ENCODE measurements around the gene COBL. TPM values are rescaled to one million over a fixed set of nuclear protein-coding genes. Genes with fewer than 3 reads are reported as not detected.

The COBL gene
- polyA plus RNA-seq, 1 donor = 145 TPM

GRCh38 chr7:51186531-51186930 lies 130.1 kb downstream of the COBL start:
- DNase-seq = no peak

- peak; percentile 20 for DNase-seq
Observed at GRCh38 chr7:51182636-51183166, 133.9 kb downstream of the COBL start.

GRCh38 chr7:51180092-51180491 lies 136.5 kb downstream of the COBL start:
- DNase-seq = no peak

DNA sequence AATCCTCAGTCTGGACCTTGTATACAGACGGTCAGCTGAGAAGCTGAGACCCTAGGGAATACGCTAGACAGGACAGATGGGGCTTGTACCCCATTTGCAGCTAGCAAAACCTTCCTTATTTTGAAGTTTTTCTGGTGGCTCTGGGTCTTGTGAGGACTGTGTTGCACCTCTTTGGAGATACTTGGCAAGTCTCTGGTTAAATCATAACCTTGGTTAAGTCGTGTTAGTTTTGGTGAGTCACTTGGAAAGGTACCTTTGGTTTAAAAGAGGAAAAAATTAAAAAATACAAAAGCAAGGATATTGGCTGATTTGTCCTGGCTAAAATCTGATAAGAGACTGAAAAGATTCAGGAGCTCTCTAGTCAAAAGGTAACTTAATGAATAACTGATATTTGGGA lies 140.6 kb downstream of the COBL start:
- no peak for DNase-seq

GRCh38 chr7:51175316-51175991 lies 141.2 kb downstream of the COBL start:
- no peak for DNase-seq

DNA sequence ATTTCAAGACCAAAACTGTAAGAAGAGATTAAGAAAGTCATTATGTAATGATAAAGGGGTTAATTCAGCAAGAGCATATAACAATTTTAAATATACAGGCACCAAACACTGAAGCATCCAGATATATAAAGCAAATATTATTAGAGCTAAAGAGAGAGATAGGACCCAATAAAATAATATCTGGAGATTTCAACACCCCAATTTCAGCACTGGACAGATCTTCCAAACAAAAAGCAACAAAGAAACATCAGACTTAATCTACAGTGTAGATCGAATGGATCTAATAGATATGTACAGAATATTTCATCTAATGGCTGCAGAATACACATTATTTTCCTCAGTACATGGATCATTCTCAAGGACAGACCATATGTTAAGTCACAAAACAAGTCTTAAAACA lies 151.3 kb downstream of the COBL start:
- DNase-seq = no peak

- peak; percentile 71 for DNase-seq
Observed at GRCh38 chr7:51162724-51163329, 153.8 kb downstream of the COBL start.

DNA sequence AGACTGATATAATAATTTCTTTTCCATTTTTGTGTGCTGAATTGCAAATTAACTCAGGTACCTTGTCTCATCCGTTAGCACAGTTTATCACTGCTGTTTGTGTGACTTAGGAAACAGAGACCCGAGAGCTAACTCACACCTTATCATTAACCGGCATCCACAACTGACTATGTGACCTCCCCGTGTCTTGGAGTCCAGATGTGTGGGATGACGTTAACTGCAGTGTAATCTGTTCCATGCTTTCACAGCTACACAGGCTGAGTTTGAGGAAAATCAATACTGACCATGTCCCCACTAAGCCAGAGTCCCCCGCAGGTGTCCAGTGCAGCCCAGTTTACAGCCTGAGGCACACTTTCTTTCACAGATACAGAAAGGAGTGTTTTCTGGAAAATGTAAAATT lies 154.7 kb downstream of the COBL start:
- no peak for DNase-seq

- peak; percentile 89 for DNase-seq
Observed at GRCh38 chr7:51160990-51161615, 155.5 kb downstream of the COBL start.

- DNase-seq = no peak
Observed at GRCh38 chr7:51160411-51160810, 156.2 kb downstream of the COBL start.

- DNase-seq = no peak
Observed at GRCh38 chr7:51158742-51159445, 157.7 kb downstream of the COBL start.

DNA sequence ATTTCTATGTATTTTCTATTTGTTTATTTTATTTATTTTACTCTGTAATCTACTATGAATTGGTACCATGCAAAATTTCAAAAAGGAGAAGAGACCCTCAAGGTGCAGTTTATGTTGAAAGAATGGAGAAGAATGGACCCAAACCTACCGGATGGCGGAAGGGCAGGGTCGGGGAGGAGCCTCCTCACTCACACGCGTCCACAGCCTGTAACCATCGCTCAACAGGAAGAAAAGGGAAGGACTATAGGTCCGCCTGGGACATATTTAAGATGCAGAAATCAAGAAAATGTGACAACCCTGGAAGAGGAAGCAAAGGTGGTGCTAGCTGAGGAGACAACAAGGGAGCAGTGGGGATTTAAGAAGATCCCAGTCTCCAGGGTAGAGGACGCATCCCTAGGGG lies 158.4 kb downstream of the COBL start:
- DNase-seq = no peak

- no peak for DNase-seq
Observed at GRCh38 chr7:51154201-51154600, 162.4 kb downstream of the COBL start.

DNA sequence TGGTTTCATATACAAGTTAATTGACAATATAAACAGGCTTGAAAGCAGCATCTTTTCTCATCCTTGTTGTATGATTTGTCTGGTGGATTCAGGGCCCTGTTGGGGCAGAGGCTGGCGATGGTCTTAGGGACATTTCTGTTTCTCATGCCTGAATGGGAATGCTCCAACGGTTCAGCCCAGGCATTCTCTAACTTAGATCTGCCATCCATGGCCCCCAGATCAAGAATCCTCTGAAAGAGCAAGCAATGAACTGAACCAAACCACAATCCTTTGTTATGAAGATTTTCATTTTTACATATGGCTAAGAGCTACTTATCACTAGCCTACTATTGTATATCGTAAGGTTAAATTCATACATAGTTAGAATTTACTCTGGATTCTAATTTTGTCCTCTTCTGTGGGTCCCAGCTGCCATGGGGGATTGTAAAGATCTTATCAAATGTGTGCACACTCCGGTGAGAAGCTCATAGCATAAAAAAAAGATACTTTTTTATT lies 163.9 kb downstream of the COBL start:
- DNase-seq = no peak

GRCh38 chr7:51151455-51151854 lies 165.2 kb downstream of the COBL start:
- no peak for DNase-seq

GRCh38 chr7:51150193-51150592 lies 166.4 kb downstream of the COBL start:
- DNase-seq = no peak

GRCh38 chr7:51148216-51148615 lies 168.4 kb downstream of the COBL start:
- DNase-seq = no peak

DNA sequence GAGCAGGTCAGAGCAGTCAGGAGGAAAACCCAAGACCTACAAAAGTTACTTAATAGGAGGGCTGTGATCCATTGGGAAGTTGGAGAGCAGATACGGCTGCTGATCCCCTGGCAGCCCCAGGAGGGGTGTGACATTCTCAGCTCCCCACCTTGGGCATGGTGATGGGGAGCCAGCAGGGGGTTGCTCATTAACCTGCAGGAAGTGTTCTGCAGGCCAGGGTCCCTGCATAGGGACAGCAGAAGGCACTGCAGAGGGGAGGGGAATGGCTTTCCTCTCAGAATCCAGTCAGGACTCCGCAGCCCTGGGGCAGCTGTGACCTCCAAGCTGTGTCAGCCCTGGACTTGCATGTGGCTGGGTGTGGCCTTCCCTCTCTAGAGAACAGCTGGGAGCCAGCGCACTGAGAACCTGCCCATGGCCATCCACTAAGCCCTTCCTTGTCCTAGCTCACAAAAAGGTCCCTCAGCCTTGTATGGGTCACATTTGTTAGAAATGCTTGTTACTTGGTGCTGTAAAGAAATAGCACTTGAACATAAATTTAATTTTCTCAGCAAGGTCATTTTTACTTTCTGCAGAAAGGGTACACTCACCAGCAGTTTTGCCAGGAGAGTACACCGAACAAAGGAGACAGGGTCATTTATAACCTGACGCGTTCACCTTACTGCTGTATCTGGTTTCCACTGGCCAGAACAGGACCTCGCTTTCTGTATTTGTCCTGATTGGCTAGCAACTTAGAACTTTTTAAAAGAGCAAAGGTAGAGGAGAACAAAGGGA lies 169.6 kb downstream of the COBL start:
- no peak for DNase-seq

DNA sequence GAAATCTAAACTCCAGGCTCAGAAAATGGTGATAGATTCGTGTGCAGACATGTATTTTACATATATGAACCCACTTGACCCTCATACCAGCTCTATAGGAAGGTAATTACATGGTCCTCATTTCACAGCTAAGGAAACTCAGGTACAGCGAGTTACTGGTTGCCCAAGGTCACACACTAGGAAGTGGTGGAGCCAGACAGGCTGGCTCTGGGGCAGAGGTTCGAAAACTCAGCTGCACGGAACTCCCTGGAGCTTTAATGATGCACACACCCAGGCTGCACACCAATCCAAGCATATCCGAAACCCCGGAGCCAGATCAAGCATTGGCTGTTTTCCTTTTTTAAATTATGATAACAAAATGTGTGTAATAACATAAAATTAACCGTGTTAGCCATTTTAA lies 172.4 kb downstream of the COBL start:
- no peak for DNase-seq

- no peak for DNase-seq
Observed at GRCh38 chr7:51142741-51143385, 173.7 kb downstream of the COBL start.

DNA sequence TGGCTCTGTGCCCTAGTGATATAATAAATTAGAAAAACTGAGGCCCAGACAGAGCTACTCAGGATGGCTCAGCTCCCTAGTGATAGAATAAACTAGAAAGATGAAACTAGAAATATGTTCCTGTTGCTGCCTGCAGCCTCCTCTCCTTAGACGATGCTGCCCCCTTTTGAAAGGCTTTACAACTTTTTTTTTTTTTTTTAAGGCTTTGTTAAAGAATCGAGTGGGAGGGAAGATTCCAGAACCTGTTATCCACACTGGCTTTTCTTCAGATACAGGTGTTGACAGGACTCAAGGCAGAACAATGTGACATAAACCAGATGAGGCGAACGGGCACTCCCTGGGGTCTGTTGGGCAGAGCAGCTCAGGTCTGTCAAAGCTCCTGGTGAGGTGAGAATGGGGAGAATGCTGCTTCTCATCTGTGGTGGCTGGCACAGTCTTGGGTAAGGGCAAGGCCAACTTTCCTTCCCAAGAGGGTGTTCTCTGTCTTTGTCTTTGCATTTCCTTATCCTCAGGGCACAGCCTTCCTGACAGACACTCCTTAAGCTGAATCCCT lies 175.1 kb downstream of the COBL start:
- DNase-seq = peak; percentile 49
